Ascending aorta (tissue), 2 donors: ENCODE data around the gene SALL2. TPM values are rescaled to one million over a fixed set of nuclear protein-coding genes. Genes with fewer than 3 reads are reported as not detected.
"Not testable (repeated sequence)": the region's sequence is repeated elsewhere in the genome, so short reads cannot be mapped to it uniquely, and the experiment has no call there.

Experiments used
- DNase-seq, 2 donors: peaks; one replicate each; pipeline ENCODE4 v3.0.0-alpha.2; 2019; ENCODE audit warnings: low spot score in 2 of 2
- H3K27ac ChIP-seq, 2 donors: fragments of 200-600 bp; sonication (generic); one replicate each; pipeline ENCODE4 v1.5.1; 2016 to 2017; ENCODE audit warnings: mild to moderate bottlenecking in 1 of 2
- H3K27me3 ChIP-seq: fragments of 200-600 bp; sonication (generic); one replicate; pipeline ENCODE4 v1.5.1; 2017
- H3K36me3 ChIP-seq, 2 donors: fragments of 200-600 bp; sonication (generic); one replicate each; pipeline ENCODE4 v1.5.1; 2016
- H3K4me1 ChIP-seq, 2 donors: fragments of 200-600 bp; sonication (generic); one replicate each; pipeline ENCODE4 v1.5.1; 2016 to 2017; ENCODE audit warnings: mild to moderate bottlenecking in 1 of 2
- H3K4me3 ChIP-seq, 2 donors: fragments of 200-600 bp; sonication (generic); one replicate each; pipeline ENCODE4 v1.5.1; 2016 to 2017; ENCODE audit warnings: mild to moderate bottlenecking in 1 of 2
- H3K9me3 ChIP-seq, 2 donors: fragments of 200-600 bp; sonication (generic); one replicate each; pipeline ENCODE4 v1.5.1; 2016
- intact Hi-C: fragments of 100-400 bp; cut with DNase I; formaldehyde crosslinking; loops from one replicate; pipeline ENCODE4 v1.15.1; 2023
- total RNA-seq: library from RNA; depleted of rRNA; stranded (reverse); fragments of >200 nt; gene quantifications from one replicate; pipeline ENCODE4 v1.1.0, GENCODE V29; 2016
- TF ChIP-seq, protein P1 (sequence below), 3 experiments: fragments of 200-600 bp in 2 of 3; fragments of 450-650 bp in 1 of 3; sonication (generic) in 2 of 3; IDR thresholded peaks; one replicate each; pipeline ENCODE4 v1.5.1; 2016 to 2019; ENCODE audit warnings: antibody characterized with exemption in 3 of 3, mild to moderate bottlenecking in 1 of 3, moderate library complexity in 1 of 3

The SALL2 gene
- total RNA-seq, 1 donor from 2014 or later, result 18.0 TPM

DNA sequence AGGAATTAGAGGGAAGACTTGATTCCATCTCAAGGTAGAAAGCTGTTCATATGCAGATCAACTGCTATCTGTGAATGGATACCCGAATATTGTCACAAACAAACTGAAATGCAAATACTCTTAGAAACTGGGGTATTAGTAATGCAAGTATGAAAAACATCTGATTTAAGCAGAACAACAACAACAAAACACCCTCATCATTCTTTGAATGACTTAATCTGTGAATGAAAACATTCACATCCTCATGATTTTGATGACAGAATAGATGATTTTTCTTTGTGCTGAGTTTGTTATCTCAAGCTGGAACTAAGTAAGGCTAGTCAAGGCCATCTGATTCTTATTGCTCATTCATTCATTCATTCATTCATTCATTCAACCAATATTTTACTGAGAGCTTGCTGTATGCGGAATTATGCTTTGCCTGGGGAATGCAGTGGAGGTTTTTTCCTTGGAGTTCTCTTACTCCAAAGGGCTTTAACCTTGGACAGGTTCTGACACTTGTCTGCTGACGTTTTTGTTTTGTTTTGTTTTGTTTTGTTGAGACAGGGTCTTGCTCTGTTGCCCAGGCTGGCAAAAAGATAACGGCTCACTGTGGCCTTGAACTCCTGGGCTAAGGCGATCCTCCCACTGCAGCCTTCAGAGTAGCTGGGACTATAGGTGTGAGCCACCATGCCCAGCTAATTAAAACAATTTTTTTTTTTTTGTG lies 30.4 kb upstream of the SALL2 start:
- H3K27me3 ChIP-seq, result no peaks in the 10 kb centered on the region

DNA sequence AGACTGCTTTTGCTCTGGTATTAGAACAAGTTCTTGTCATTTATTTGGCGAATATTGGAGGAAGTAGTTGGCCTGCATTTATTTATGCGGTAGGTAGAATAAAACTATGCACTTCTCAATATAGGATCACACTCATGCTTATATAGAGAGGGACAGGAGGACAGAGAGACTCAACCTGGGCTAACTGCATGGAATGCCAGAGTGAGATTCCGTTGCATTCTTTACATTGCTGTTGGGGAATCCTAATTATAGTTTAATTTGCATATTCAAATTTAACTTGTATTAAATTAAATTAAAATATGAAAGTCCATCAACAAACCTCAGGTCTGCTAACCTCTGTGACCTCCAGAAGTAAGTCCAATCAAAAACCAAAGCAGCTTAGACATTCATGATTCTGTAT lies 27.1 kb upstream of the SALL2 start:
- H3K4me1 ChIP-seq, result peaks cover 0 to 3% of the 10 kb centered on the region in 2 donors
- no peak for DNase-seq
- TF ChIP-seq, protein P1, sequence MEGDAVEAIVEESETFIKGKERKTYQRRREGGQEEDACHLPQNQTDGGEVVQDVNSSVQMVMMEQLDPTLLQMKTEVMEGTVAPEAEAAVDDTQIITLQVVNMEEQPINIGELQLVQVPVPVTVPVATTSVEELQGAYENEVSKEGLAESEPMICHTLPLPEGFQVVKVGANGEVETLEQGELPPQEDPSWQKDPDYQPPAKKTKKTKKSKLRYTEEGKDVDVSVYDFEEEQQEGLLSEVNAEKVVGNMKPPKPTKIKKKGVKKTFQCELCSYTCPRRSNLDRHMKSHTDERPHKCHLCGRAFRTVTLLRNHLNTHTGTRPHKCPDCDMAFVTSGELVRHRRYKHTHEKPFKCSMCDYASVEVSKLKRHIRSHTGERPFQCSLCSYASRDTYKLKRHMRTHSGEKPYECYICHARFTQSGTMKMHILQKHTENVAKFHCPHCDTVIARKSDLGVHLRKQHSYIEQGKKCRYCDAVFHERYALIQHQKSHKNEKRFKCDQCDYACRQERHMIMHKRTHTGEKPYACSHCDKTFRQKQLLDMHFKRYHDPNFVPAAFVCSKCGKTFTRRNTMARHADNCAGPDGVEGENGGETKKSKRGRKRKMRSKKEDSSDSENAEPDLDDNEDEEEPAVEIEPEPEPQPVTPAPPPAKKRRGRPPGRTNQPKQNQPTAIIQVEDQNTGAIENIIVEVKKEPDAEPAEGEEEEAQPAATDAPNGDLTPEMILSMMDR (IDR thresholded peaks at IDR 0.05), result no peak
- H3K9me3 ChIP-seq, result no peaks in the 10 kb centered on the region
- no peaks in the 10 kb centered on the region for H3K36me3 ChIP-seq
- H3K27me3 ChIP-seq, result no peaks in the 10 kb centered on the region
- no peak overlapping the region for H3K27ac ChIP-seq
- intact Hi-C loops, result no loop called here
- H3K4me3 ChIP-seq, result no peak overlapping the region

More for the DNA sequence above, 30.4 kb upstream of the SALL2 start:
- H3K4me1 ChIP-seq, result peaks cover 0 to 3% of the 10 kb centered on the region in 2 donors
- H3K4me3 ChIP-seq, result no peak overlapping the region
- H3K27ac ChIP-seq, result no peak overlapping the region
- DNase-seq, result no peak
- intact Hi-C loops, result loop anchor here (1.0 to 5.0 kb wide), 5 partner anchors 44 to 119 kb away; partner anchors contain the start of genes CHD8, METTL3 and TOX4
- no peaks in the 10 kb centered on the region for H3K9me3 ChIP-seq
- no peaks in the 10 kb centered on the region for H3K36me3 ChIP-seq
- TF ChIP-seq, protein P1 (IDR thresholded peaks at IDR 0.05), result no peak

DNA sequence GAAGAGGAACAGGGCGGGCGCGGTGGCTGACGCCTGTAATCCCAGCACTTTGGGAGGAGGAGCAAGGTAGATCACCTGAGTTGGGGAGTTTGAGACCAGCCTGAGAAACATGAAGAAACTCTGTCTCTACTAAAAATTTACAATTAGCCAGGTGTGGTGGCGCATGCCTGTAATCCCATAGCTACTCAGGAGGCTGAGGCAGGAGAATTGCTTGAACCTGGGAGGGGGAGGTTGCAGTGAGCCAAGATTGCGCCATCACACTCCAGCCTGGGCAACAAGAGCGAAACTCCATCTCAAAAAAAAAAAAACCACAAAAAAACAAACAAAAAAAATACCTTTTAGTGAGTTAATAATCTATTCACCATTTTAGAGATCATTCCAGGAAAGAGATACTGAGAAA lies 18.4 kb upstream of the SALL2 start:
- not testable (repeated sequence) for DNase-seq

DNA sequence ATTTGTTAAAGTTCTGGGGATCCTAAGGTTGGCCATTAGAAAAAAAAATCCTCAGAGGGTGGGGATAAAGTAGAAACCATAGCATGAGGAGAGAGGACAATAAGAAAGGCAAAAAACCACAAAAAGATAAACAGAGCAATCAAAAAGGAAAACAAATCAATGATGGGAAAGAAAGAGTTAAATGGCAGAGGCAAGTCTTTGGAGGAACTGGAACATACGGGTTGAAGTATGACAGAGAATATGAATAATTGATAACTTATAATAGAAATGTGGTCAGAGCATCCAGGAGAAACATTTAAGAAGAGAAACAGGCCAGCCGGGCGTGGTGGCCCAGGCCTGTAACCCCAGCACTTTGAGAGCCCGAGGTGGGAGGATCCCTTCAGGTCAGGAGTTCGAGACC lies 17.8 kb upstream of the SALL2 start:
- Histone ChIP-seq H3K4me1 (no peaks in the 10 kb centered on the region), H3K36me3 (no peaks in the 10 kb centered on the region), H3K27ac (no peak overlapping the region), H3K9me3 (no peaks in the 10 kb centered on the region), H3K4me3 (no peak overlapping the region), H3K27me3 (no peaks in the 10 kb centered on the region)
- intact Hi-C loops, result no loop called here
- TF ChIP-seq, protein P1 (IDR thresholded peaks at IDR 0.05), result no peak
- no peak for DNase-seq

More for the DNA sequence above, 18.4 kb upstream of the SALL2 start:
- H3K9me3 ChIP-seq, H3K27me3 ChIP-seq, H3K4me1 ChIP-seq, H3K4me3 ChIP-seq, H3K36me3 ChIP-seq, H3K27ac ChIP-seq, intact Hi-C loops: not testable (repeated sequence)

DNA sequence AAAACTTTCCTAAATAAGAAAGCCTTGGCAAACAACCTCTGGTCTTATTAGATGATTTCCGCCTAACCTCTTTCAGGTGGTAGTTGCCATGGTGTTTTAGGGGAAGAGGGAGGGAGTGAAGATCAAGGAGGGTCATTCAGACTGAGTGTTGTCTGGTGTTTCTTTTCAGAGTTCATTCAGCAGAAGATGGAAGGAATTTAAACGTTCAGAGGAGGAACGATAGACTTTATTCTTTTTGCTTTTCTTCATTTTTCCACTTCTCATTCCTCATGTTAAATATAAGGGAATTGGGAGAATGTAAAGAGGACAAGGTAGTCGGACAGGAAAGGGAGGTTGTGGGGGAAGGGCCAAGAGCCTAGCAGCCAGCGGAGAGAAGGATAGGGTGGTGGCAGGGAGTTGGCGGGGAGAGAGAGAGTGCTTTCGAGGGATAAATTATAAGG lies 17.4 kb upstream of the SALL2 start:
- TF ChIP-seq, protein P1 (IDR thresholded peaks at IDR 0.05), result no peak
- Histone ChIP-seq H3K27me3 (no peaks in the 10 kb centered on the region), H3K36me3 (no peaks in the 10 kb centered on the region), H3K27ac (no peak overlapping the region), H3K4me3 (no peak overlapping the region), H3K9me3 (no peaks in the 10 kb centered on the region), H3K4me1 (no peaks in the 10 kb centered on the region)
- DNase-seq, result no peak
- intact Hi-C loops, result no loop called here

DNA sequence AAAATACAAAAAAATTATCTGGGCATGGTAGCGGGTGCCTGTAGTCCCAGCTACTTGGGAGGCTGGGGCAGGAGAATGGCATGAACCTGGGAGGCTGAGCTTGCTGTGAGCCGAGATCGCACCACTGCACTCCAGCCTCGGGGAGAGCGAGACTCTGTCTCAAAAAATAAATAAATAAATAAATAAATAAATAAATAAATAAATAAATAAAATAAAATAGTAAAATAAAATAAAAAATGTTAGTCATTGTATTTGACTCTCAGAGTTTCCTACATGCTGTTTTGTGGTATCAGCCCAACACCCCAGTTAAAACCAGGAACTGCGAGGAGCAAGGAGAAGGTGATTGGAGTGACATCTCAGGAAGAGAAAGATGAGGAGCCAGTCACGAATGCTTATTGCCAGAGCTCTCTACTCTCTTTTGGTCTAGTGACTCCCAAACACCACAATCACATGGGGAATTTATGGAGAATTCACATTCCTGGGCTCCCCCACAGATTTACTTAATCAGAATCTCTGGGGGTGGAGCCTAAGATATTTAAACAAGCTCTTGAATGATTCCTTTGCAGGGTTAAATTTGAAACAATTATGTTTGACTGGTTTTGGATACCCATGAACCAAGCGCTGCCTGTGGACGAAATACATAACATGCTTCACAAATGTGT lies 15.4 kb upstream of the SALL2 start:
- Histone ChIP-seq H3K4me1 (peaks cover 0 to 2% of the 10 kb centered on the region in 2 donors), H3K36me3 (no peaks in the 10 kb centered on the region), H3K4me3 (no peak overlapping the region), H3K27me3 (no peaks in the 10 kb centered on the region), H3K27ac (no peak overlapping the region), H3K9me3 (no peaks in the 10 kb centered on the region)
- DNase-seq, result no peak
- intact Hi-C loops, result no loop called here
- TF ChIP-seq, protein P1 (IDR thresholded peaks at IDR 0.05), result no peak
